Calu3 (cell line): Measurements from ENCODE around the gene PPFIA1. TPM values are rescaled to one million over a fixed set of nuclear protein-coding genes. Genes with fewer than 3 reads are reported as not detected.
A peak's percentile ranks its signal among the peaks of the same experiment; 100 is the strongest.

ENCODE experiments used
- BruUV-seq: library from RNA; stranded (reverse); fragments of 400-500 nt; replicated peaks from 2 replicates; lab custom pipeline; 2021; lab: Mats Ljungman, UMichigan
- CTCF ChIA-PET: fragments of 300-600 bp; sonication (Branson Sonifier 250); formaldehyde crosslinking; loops from one replicate; lab custom pipeline; 2022; ENCODE audit warnings: antibody characterized with exemption; lab: Charles Lee
- DNase-seq: peaks from one replicate; pipeline ENCODE4 v3.0.0; 2022
- H3K27ac Mint-ChIP-seq: one replicate; pipeline ENCODE4 v1.8.0; 2022; ENCODE audit warnings: mixed read lengths; ENCODE audit not compliant: unreplicated experiment
- H3K27me3 Mint-ChIP-seq: one replicate; pipeline ENCODE4 v1.8.0; 2022; ENCODE audit warnings: mixed read lengths; ENCODE audit not compliant: unreplicated experiment
- H3K36me3 Mint-ChIP-seq: one replicate; pipeline ENCODE4 v1.8.0; 2022; ENCODE audit warnings: mild to moderate bottlenecking, moderate library complexity, mixed read lengths; ENCODE audit not compliant: insufficient read depth, unreplicated experiment
- H3K4me1 Mint-ChIP-seq: one replicate; pipeline ENCODE4 v1.8.0; 2022; ENCODE audit warnings: mild to moderate bottlenecking, low read depth, mixed read lengths; ENCODE audit not compliant: unreplicated experiment
- H3K4me3 Mint-ChIP-seq: one replicate; pipeline ENCODE4 v1.8.0; 2022; ENCODE audit warnings: mild to moderate bottlenecking, low read depth, moderate library complexity, mixed read lengths; ENCODE audit not compliant: unreplicated experiment
- H3K9me3 Mint-ChIP-seq: one replicate; pipeline ENCODE4 v1.8.0; 2022; ENCODE audit warnings: low read depth, mixed read lengths; ENCODE audit not compliant: unreplicated experiment
- CTCF ChIP-seq: fragments of 200-600 bp; IDR thresholded peaks from one replicate; pipeline ENCODE4 v1.8.0; 2022; ENCODE audit warnings: antibody characterized with exemption; ENCODE audit not compliant: unreplicated experiment
- intact Hi-C: fragments of 100-400 bp; cut with micrococcal nuclease; formaldehyde crosslinking; loops from one replicate; pipeline ENCODE4 v1.10.0; 2022; ENCODE audit not compliant: unreplicated experiment
- total RNA-seq: library from RNA; stranded (reverse); gene quantifications from 2 replicates; pipeline ENCODE4 v1.2.3, GENCODE V29; 2022

PPFIA1 gene
- total RNA-seq, 1 experiment from 2014 or later: 84.0 TPM

- peaks cover 5% of the 10 kb centered on the region for H3K36me3 Mint-ChIP-seq
- H3K4me3 Mint-ChIP-seq: no peak overlapping the region
- peaks cover 4% of the 10 kb centered on the region for H3K9me3 Mint-ChIP-seq
- intact Hi-C loops: no loop called here
- DNase-seq: no peak
- H3K27me3 Mint-ChIP-seq: no peaks in the 10 kb centered on the region
- CTCF ChIA-PET: no interaction called here
- TF ChIP-seq CTCF: no peak
- H3K27ac Mint-ChIP-seq: no peak overlapping the region
- BruUV-seq: no TSS peak
- no peaks in the 10 kb centered on the region for H3K4me1 Mint-ChIP-seq
These were observed 101.6 kb downstream of the PPFIA1 start for GRCh38 chr11:70372076-70372475.

GRCh38 chr11:70376621-70377020 is 106.1 kb downstream of the PPFIA1 start:
- no peaks in the 10 kb centered on the region for H3K4me1 Mint-ChIP-seq
- H3K9me3 Mint-ChIP-seq: no peaks in the 10 kb centered on the region
- no peak for DNase-seq
- H3K4me3 Mint-ChIP-seq: no peak overlapping the region
- H3K27me3 Mint-ChIP-seq: no peaks in the 10 kb centered on the region
- intact Hi-C loops: no loop called here
- no TSS peak for BruUV-seq
- peaks cover 20% of the 10 kb centered on the region for H3K36me3 Mint-ChIP-seq
- CTCF ChIA-PET: no interaction called here
- no peak overlapping the region for H3K27ac Mint-ChIP-seq
- TF ChIP-seq CTCF: no peak

- BruUV-seq: no TSS peak
- H3K27me3 Mint-ChIP-seq: no peaks in the 10 kb centered on the region
- peaks cover 30% of the 10 kb centered on the region for H3K36me3 Mint-ChIP-seq
- H3K27ac Mint-ChIP-seq: no peak overlapping the region
- no peak for DNase-seq
- no peak for TF ChIP-seq CTCF
- no peak overlapping the region for H3K4me3 Mint-ChIP-seq
- CTCF ChIA-PET: no interaction called here
- intact Hi-C loops: no loop called here
- no peaks in the 10 kb centered on the region for H3K4me1 Mint-ChIP-seq
- no peaks in the 10 kb centered on the region for H3K9me3 Mint-ChIP-seq
These were observed 107.2 kb downstream of the PPFIA1 start for GRCh38 chr11:70377645-70378044.

- no peak overlapping the region for H3K4me3 Mint-ChIP-seq
- no TSS peak for BruUV-seq
- H3K27me3 Mint-ChIP-seq: no peaks in the 10 kb centered on the region
- TF ChIP-seq CTCF: peak; percentile 21
- H3K36me3 Mint-ChIP-seq: peaks cover 32% of the 10 kb centered on the region
- no peaks in the 10 kb centered on the region for H3K9me3 Mint-ChIP-seq
- CTCF ChIA-PET: interaction anchor here (1.3 kb wide), 1 partner anchor 10 kb away, joined by 4 read pairs; no protein-coding TSS in a partner anchor
- no peaks in the 10 kb centered on the region for H3K4me1 Mint-ChIP-seq
- no peak overlapping the region for H3K27ac Mint-ChIP-seq
- DNase-seq: no peak
- intact Hi-C loops: no loop called here
These were observed 108.1 kb downstream of the PPFIA1 start for GRCh38 chr11:70378506-70379134.
